ENCODE measurements around the gene SART3.

DNA sequence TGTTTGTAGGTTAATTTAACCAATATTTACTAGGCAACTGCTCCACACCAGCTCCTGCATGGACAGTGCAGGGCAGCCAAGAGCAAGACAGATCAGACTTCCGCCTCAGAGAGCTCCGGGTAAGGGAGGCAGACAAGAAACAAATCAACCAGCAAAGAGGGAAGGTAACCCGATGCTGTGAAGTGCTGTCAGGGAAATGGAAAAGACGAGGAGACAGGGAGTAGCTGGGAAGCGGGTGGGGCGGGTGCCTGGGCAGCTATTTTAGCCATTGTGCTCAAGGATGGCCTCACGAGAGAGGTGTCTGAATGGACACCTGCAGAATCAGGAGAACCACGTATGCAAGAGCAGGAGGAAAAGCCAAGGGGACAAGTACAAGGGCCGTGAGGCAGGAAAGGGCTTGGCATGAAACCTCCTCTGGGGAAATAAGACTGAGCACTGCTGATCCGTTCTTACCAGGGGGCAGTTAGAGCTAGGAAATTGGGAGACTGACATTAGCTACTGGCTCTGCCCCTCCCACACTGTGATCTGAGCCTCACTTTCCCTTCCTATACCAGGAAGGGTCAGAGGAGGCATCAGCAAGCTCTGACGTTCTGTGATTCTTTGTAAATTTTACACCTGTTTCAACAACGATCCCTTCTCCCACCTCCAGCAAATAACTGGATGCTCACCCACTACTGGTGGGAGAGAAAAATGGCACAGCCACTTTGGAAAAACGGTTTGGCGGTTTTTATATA lies 43.4 kb upstream of the SART3 start:
- TF ChIP-seq CTCF (IDR thresholded peaks at IDR 0.05 in 8 of 11, conservative IDR thresholded peaks at IDR 0.05 in 3 of 11) (no peak), POLR2A (IDR thresholded peaks at IDR 0.05) (no peak)
